Trophoblast cell (in vitro differentiated cells and primary cell): ENCODE measurements around the gene CPA4.

ENCODE experiments used
- DNase-seq, 2 donors: peaks; one replicate each; pipeline ENCODE4 v3.0.0-alpha.2; 2016
- H2AFZ ChIP-seq: 2 replicates; pipeline ENCODE4 v1.6.1; 2013; ENCODE audit warnings: low read length, moderate library complexity, mild to moderate bottlenecking; ENCODE audit not compliant: insufficient read depth, poor library complexity
- H2AK5ac ChIP-seq: 2 replicates; pipeline ENCODE4 v1.6.1; 2013; ENCODE audit warnings: mild to moderate bottlenecking, low read length
- H2BK120ac ChIP-seq: 2 replicates; pipeline ENCODE4 v1.6.1; 2013; ENCODE audit warnings: low read length, mild to moderate bottlenecking, moderate library complexity; ENCODE audit not compliant: insufficient read depth, poor library complexity
- H2BK12ac ChIP-seq: 2 replicates; pipeline ENCODE4 v1.6.1; 2013; ENCODE audit warnings: mild to moderate bottlenecking, low read length, moderate library complexity
- H2BK5ac ChIP-seq: 2 replicates; pipeline ENCODE4 v1.6.1; 2013; ENCODE audit warnings: low read length, low read depth, moderate library complexity, mild to moderate bottlenecking; ENCODE audit not compliant: poor library complexity
- H3K14ac ChIP-seq: 2 replicates; pipeline ENCODE4 v1.6.1; 2013; ENCODE audit warnings: mild to moderate bottlenecking, low read length
- H3K18ac ChIP-seq: 2 replicates; pipeline ENCODE4 v1.6.1; 2013; ENCODE audit warnings: mild to moderate bottlenecking, low read length
- H3K23ac ChIP-seq: 2 replicates; pipeline ENCODE4 v1.6.1; 2013; ENCODE audit warnings: low read length
- H3K27ac ChIP-seq: 2 replicates; pipeline ENCODE4 v1.5.1; 2013; ENCODE audit warnings: low read depth, mild to moderate bottlenecking, inconsistent platforms, low read length, moderate library complexity
- H3K27me3 ChIP-seq: 2 replicates; pipeline ENCODE4 v1.6.1; 2013; ENCODE audit warnings: inconsistent platforms, mild to moderate bottlenecking, low read length, moderate library complexity; ENCODE audit not compliant: insufficient read depth
- H3K36me3 ChIP-seq, 2 experiments: 1 replicate in 1 of 2; 2 replicates in 1 of 2; pipeline ENCODE4 v1.6.1; 2013; ENCODE audit warnings: low read length in 2 of 2, mild to moderate bottlenecking in 2 of 2, moderate library complexity in 1 of 2; ENCODE audit not compliant: insufficient read depth in 2 of 2, control insufficient read depth in 1 of 2
- H3K4ac ChIP-seq: 2 replicates; pipeline ENCODE4 v1.6.1; 2013; ENCODE audit warnings: low read depth, mild to moderate bottlenecking, low read length, moderate library complexity
- H3K4me1 ChIP-seq, 2 experiments: 1 replicate in 1 of 2; 2 replicates in 1 of 2; pipeline ENCODE4 v1.6.1; 2013; ENCODE audit warnings: low read length in 2 of 2, mild to moderate bottlenecking in 2 of 2, moderate library complexity in 1 of 2; ENCODE audit not compliant: insufficient read depth in 2 of 2, control insufficient read depth in 1 of 2
- H3K4me2 ChIP-seq: 2 replicates; pipeline ENCODE4 v1.6.1; 2013; ENCODE audit warnings: inconsistent platforms, mild to moderate bottlenecking, low read length, moderate library complexity
- H3K4me3 ChIP-seq: 2 replicates; pipeline ENCODE4 v1.5.1; 2013; ENCODE audit warnings: mild to moderate bottlenecking, low read depth, low read length, inconsistent platforms
- H3K79me1 ChIP-seq: one replicate; pipeline ENCODE4 v1.6.1; 2013; ENCODE audit warnings: low read length
- H3K79me2 ChIP-seq: 2 replicates; pipeline ENCODE4 v1.6.1; 2013; ENCODE audit warnings: low read length, mild to moderate bottlenecking; ENCODE audit not compliant: control insufficient read depth, insufficient read depth, poor library complexity
- H3K9ac ChIP-seq: 2 replicates; pipeline ENCODE4 v1.6.1; 2013; ENCODE audit warnings: mild to moderate bottlenecking, low read length
- H3K9me3 ChIP-seq: 2 replicates; pipeline ENCODE4 v1.6.1; 2013; ENCODE audit warnings: low read depth, mild to moderate bottlenecking, control low read depth, inconsistent platforms, low read length; ENCODE audit not compliant: insufficient read depth
- H4K12ac ChIP-seq: 2 replicates; pipeline ENCODE4 v1.6.1; 2013; ENCODE audit warnings: low read depth, mild to moderate bottlenecking, low read length, moderate library complexity
- H4K8ac ChIP-seq: 2 replicates; pipeline ENCODE4 v1.6.1; 2013; ENCODE audit warnings: low read depth, mild to moderate bottlenecking, low read length, moderate library complexity
- H4K91ac ChIP-seq: one replicate; pipeline ENCODE4 v1.6.1; 2013; ENCODE audit warnings: low read depth, mild to moderate bottlenecking, low read length, moderate library complexity
- WGBS: extraction: QIAGEN DNeasy Blood & Tissue Kit; methylation state at CpG from one replicate; pipeline ENCODE4 v1.1.7; 2013; ENCODE audit warnings: missing lambda C conversion rate; ENCODE audit not compliant: insufficient read length, insufficient coverage; ENCODE audit errors: extremely low coverage; 5-methylcytosine and 5-hydroxymethylcytosine counted together

Gene CPA4

DNA sequence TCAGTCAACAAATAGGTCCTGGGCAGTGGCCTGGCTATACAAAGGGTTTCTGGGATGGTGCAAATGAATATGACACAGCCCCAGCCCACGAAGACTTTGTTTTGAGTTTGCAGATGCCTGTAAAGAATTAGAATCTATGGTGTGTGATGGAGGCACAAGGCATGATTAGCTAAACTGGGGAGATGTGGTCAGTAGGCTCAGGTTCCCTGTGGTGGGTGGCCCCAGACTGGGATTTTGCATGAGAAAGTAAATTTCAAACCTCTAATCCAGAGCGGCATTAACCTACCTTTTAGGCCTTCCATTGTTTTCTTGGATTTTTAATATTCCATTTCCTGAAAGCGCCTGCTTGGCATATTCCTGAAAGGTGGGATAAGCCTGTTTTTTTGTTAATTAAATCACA, 45.3 kb downstream of the CPA4 start:
- Histone ChIP-seq H2BK5ac (no peak overlapping the region), H3K4me2 (no peak overlapping the region), H4K8ac (no peak overlapping the region), H2BK12ac (no peak overlapping the region), H2BK120ac (no peak overlapping the region), H3K9ac (no peak overlapping the region), H3K4me1 (no peaks in the 10 kb centered on the region), H3K79me2 (no peaks in the 10 kb centered on the region), H3K27me3 (no peaks in the 10 kb centered on the region), H3K79me1 (no peaks in the 10 kb centered on the region), H3K9me3 (no peaks in the 10 kb centered on the region), H3K14ac (no peak overlapping the region), H3K23ac (no peak overlapping the region), H2AFZ (no peak overlapping the region), H4K12ac (no peak overlapping the region), H2AK5ac (no peak overlapping the region), H3K27ac (no peak overlapping the region), H3K36me3 (no peaks in the 10 kb centered on the region), H4K91ac (no peak overlapping the region), H3K4ac (no peak overlapping the region), H3K4me3 (no peak overlapping the region), H3K18ac (no peak overlapping the region)
- DNase-seq, result no peak
- no CpG with 5 or more reads among the region's 3 CpGs for WGBS

DNA sequence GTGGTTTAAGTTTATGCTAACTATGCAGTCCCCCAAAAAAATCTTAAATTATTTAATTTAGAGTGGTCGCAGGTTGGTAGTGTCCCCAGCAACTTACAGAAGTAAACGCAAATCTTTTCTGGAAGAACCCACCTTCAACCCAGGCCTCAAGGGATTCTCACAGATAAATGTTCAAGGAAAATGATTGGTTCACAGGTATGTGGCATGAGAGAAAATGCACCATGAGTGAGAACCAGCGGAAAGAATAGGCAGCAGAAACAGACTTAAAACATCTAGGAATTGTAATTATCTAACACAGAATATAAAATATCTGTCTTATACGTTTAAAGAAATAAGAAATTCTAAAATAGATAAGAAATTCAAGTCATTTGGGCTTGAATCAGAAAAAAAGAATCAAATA, 48.9 kb downstream of the CPA4 start:
- no peak overlapping the region for H3K18ac ChIP-seq
- no peak overlapping the region for H2AK5ac ChIP-seq
- DNase-seq, result no peak
- no peak overlapping the region for H2BK5ac ChIP-seq
- no peak overlapping the region for H3K23ac ChIP-seq
- H3K4me1 ChIP-seq, result no peaks in the 10 kb centered on the region
- no peak overlapping the region for H2BK120ac ChIP-seq
- H2AFZ ChIP-seq, result no peak overlapping the region
- H3K4ac ChIP-seq, result no peak overlapping the region
- H3K79me2 ChIP-seq, result no peaks in the 10 kb centered on the region
- H3K4me3 ChIP-seq, result no peak overlapping the region
- H4K8ac ChIP-seq, result no peak overlapping the region
- no peak overlapping the region for H4K12ac ChIP-seq
- no peaks in the 10 kb centered on the region for H3K9me3 ChIP-seq
- no peak overlapping the region for H3K27ac ChIP-seq
- H3K14ac ChIP-seq, result no peak overlapping the region
- H3K9ac ChIP-seq, result no peak overlapping the region
- no peak overlapping the region for H2BK12ac ChIP-seq
- H3K4me2 ChIP-seq, result no peak overlapping the region
- H3K79me1 ChIP-seq, result no peaks in the 10 kb centered on the region
- no peak overlapping the region for H4K91ac ChIP-seq
- no CpG with 5 or more reads among the region's 4 CpGs for WGBS
- H3K36me3 ChIP-seq, result no peaks in the 10 kb centered on the region
- no peaks in the 10 kb centered on the region for H3K27me3 ChIP-seq

DNA sequence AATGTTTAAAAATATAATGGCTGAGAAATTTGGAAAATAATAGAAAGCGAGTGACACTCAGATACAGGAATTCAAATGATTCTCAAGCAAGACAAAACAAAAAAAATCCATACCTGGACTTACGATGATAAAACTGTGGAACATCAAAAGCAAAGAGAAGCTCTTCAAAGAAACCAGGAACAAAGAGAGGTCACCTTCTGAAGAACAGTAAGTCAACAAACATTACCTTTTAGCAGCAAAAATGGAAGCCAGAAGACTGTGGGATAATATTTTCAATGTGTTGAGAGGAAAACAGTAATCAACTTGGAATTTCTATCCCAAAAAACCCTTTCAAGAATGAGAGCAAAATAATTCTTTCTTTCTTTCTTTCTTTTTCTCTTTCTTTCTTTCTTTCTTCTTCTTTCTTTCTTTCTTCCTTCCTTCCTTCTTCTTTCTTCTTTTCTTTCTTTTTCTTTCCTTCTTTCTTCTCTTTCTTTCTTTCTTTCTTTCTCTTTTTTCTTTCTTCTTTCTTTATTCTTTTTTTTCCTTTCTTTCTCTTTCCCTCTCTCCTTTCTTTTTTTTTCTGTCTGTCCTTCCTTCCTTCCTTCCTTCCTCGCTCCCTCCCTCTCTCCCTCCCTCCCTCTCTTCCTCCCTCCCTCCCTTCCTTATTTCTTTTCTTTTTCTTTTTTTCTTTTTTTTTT, 49.9 kb downstream of the CPA4 start:
- H3K4me1 ChIP-seq, result no peaks in the 10 kb centered on the region
- no peak overlapping the region for H3K4me2 ChIP-seq
- no peak overlapping the region for H2AK5ac ChIP-seq
- no peak for DNase-seq
- no peak overlapping the region for H3K14ac ChIP-seq
- H3K27me3 ChIP-seq, result no peaks in the 10 kb centered on the region
- H3K23ac ChIP-seq, result no peak overlapping the region
- no peaks in the 10 kb centered on the region for H3K36me3 ChIP-seq
- H3K9ac ChIP-seq, result no peak overlapping the region
- no peak overlapping the region for H2BK120ac ChIP-seq
- H2AFZ ChIP-seq, result no peak overlapping the region
- no peaks in the 10 kb centered on the region for H3K79me1 ChIP-seq
- H3K4me3 ChIP-seq, result no peak overlapping the region
- H4K12ac ChIP-seq, result no peak overlapping the region
- no peak overlapping the region for H3K4ac ChIP-seq
- H4K91ac ChIP-seq, result no peak overlapping the region
- no peak overlapping the region for H2BK5ac ChIP-seq
- H2BK12ac ChIP-seq, result no peak overlapping the region
- H3K79me2 ChIP-seq, result no peaks in the 10 kb centered on the region
- H4K8ac ChIP-seq, result no peak overlapping the region
- H3K27ac ChIP-seq, result no peak overlapping the region
- WGBS, result no CpG with 5 or more reads among the region's 3 CpGs
- H3K18ac ChIP-seq, result no peak overlapping the region
- peaks cover 2% of the 10 kb centered on the region for H3K9me3 ChIP-seq

DNA sequence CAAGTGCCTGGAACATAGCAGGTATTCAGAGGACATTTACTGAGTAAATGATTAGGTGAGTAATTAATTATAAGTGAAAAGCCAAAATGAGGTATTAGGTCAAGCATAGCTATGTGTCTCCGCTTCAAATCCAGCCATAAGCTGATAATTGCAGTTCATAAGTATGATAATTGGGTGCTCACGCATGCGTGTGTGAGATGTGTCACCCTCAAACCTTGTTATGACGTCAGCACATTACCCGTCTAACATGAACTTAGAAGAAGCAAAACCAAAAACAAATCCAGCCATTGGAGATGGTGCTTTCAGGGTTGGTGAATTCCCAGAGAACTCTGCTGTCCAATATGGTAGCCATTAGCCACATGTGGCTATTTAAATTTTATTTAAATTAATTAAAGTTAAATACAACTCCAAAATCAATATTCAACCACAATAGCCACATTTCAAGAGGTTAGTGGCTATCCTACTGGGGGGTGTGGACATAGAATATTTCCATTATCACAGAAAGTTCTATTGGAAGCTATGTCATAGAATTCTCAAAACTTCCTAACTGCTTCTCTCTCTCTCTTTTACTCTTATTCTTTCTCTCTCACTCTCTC, 51.4 kb downstream of the CPA4 start, which contains the start of gene CPA5:
CPA5 (plus strand) TSS at position 546 of the 596 bp plus-strand sequence. CDS start 1,670 bp downstream, outside the sequence.
- no peak within 1 kb of the TSS for H4K91ac ChIP-seq
- H4K12ac ChIP-seq, result no peak within 1 kb of the TSS
- no peak within 1 kb of the TSS for H4K8ac ChIP-seq
- no peak within 1 kb of the TSS for H3K14ac ChIP-seq
- no CpG with 5 or more reads among the region's 5 CpGs for WGBS
- no peak within 1 kb of the TSS for H3K23ac ChIP-seq
- H2BK120ac ChIP-seq, result no peak within 1 kb of the TSS
- H3K9me3 ChIP-seq, result peaks cover 2% of the 10 kb centered on the region
- H3K79me1 ChIP-seq, result no peaks in the 10 kb centered on the region
- no peak within 1 kb of the TSS for H3K4me3 ChIP-seq
- DNase-seq, result no peak
- no peaks in the 10 kb centered on the region for H3K79me2 ChIP-seq
- H3K4me1 ChIP-seq, result no peaks in the 10 kb centered on the region
- no peak within 1 kb of the TSS for H3K9ac ChIP-seq
- H3K27me3 ChIP-seq, result no peaks in the 10 kb centered on the region
- H2BK5ac ChIP-seq, result peak within 1 kb of the TSS; percentile 25
- no peak within 1 kb of the TSS for H3K4ac ChIP-seq
- H2AK5ac ChIP-seq, result no peak within 1 kb of the TSS
- no peak within 1 kb of the TSS for H2AFZ ChIP-seq
- no peak within 1 kb of the TSS for H3K18ac ChIP-seq
- no peak within 1 kb of the TSS for H3K4me2 ChIP-seq
- H3K36me3 ChIP-seq, result no peaks in the 10 kb centered on the region
- no peak within 1 kb of the TSS for H3K27ac ChIP-seq
- H2BK12ac ChIP-seq, result peak within 1 kb of the TSS; percentile 50
